ENCODE results near the gene MAGI3. TPM values are rescaled to one million over a fixed set of nuclear protein-coding genes. Genes with fewer than 3 reads are reported as not detected.

Gene MAGI3
- total RNA-seq, 1 donor from 2014 or later = 6.3 TPM

DNA sequence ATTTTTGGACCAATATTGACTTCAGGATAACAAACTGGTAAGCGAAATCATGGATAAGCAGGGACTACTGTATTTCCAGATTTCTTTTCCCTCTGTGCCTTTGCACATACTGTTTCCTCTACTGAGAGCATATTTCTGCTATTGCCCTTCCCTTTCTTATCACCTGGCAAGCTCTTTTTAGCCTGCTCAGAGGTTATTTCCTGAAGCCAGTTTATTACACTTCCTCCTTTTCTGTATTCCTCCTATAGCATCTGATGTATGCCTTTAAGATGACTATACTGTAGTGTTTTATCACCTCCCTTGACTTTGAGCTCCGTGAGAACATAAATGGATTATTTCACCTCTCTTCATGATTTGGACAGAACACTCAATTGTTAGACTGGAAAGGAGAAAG, 49.0 kb downstream of the MAGI3 start:
- Histone ChIP-seq H3K27me3 (ENCODE audit: control insufficient read depth, insufficient read depth, low read length) (no peaks in the 10 kb centered on the region), H3K4me3 (ENCODE audit: low read depth, low read length) (no peak overlapping the region), H3K36me3 (ENCODE audit: control insufficient read depth, insufficient read depth, low read length) (no peaks in the 10 kb centered on the region)
- no peak for FAIRE-seq
- TF ChIP-seq, protein P1, sequence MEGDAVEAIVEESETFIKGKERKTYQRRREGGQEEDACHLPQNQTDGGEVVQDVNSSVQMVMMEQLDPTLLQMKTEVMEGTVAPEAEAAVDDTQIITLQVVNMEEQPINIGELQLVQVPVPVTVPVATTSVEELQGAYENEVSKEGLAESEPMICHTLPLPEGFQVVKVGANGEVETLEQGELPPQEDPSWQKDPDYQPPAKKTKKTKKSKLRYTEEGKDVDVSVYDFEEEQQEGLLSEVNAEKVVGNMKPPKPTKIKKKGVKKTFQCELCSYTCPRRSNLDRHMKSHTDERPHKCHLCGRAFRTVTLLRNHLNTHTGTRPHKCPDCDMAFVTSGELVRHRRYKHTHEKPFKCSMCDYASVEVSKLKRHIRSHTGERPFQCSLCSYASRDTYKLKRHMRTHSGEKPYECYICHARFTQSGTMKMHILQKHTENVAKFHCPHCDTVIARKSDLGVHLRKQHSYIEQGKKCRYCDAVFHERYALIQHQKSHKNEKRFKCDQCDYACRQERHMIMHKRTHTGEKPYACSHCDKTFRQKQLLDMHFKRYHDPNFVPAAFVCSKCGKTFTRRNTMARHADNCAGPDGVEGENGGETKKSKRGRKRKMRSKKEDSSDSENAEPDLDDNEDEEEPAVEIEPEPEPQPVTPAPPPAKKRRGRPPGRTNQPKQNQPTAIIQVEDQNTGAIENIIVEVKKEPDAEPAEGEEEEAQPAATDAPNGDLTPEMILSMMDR (IDR thresholded peaks at IDR 0.05; ENCODE audit: insufficient read depth, low read length, severe bottlenecking) = no peak
- DNase-seq (ENCODE audit: low read depth) = no peak

- H3K4me3 ChIP-seq (ENCODE audit: low read depth, low read length) = no peak overlapping the region
- FAIRE-seq (no peak), DNase-seq (ENCODE audit: low read depth) (no peak)
- no peaks in the 10 kb centered on the region for H3K27me3 ChIP-seq (ENCODE audit: control insufficient read depth, insufficient read depth, low read length)
- no peaks in the 10 kb centered on the region for H3K36me3 ChIP-seq (ENCODE audit: control insufficient read depth, insufficient read depth, low read length)
- TF ChIP-seq, protein P1 (IDR thresholded peaks at IDR 0.05; ENCODE audit: insufficient read depth, low read length, severe bottlenecking) = no peak
These were observed 51.8 kb downstream of the MAGI3 start for GRCh38 chr1:113442131-113442530.

DNA sequence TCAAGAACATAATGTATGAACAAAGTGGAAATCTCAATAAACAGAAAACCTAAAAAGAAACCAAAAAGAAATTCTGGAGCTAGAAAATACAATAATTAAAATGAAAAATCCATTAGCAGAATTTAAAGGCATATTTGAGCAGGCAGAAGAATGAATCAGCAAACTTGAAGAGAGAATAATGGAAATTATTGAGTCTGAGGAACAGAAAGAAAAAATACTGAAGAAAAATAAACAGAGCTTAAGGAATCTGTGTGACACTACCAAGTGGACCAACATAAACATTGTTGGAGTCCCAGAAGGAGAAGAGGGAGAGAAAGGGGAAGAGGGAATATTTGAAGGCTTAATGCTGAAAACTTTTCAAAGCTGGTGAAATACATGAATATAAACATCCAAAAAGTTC, 54.5 kb downstream of the MAGI3 start:
- DNase-seq (ENCODE audit: low read depth) = no peak
- Histone ChIP-seq H3K36me3 (ENCODE audit: control insufficient read depth, insufficient read depth, low read length) (no peaks in the 10 kb centered on the region), H3K4me3 (ENCODE audit: low read depth, low read length) (no peak overlapping the region), H3K27me3 (ENCODE audit: control insufficient read depth, insufficient read depth, low read length) (no peaks in the 10 kb centered on the region)
- TF ChIP-seq, protein P1 (IDR thresholded peaks at IDR 0.05; ENCODE audit: insufficient read depth, low read length, severe bottlenecking) = no peak
- no peak for FAIRE-seq

DNA sequence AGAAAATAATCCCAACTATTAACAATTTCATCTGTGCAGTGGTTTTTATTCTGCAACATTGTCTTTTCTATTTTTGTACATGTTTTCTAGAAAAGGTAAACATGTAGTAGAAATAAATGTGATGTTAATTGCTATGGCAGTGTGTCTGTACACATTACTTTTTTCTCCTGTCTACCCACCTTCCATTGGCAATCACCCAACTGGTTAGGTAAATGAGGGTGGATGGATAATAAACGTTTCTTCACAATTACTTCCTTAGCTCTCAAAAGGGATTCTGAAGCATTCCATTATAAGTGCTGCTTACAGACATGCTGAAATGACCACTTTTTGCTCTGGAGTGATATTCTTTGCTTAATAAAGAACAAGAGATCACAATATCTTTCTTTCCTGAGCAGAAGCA, 61.4 kb downstream of the MAGI3 start:
- H3K4me3 ChIP-seq (ENCODE audit: low read depth, low read length) = no peak overlapping the region
- TF ChIP-seq, protein P1 (IDR thresholded peaks at IDR 0.05; ENCODE audit: insufficient read depth, low read length, severe bottlenecking) = no peak
- FAIRE-seq = no peak
- no peaks in the 10 kb centered on the region for H3K27me3 ChIP-seq (ENCODE audit: control insufficient read depth, insufficient read depth, low read length)
- H3K36me3 ChIP-seq (ENCODE audit: control insufficient read depth, insufficient read depth, low read length) = no peaks in the 10 kb centered on the region
- DNase-seq (ENCODE audit: low read depth) = no peak

DNA sequence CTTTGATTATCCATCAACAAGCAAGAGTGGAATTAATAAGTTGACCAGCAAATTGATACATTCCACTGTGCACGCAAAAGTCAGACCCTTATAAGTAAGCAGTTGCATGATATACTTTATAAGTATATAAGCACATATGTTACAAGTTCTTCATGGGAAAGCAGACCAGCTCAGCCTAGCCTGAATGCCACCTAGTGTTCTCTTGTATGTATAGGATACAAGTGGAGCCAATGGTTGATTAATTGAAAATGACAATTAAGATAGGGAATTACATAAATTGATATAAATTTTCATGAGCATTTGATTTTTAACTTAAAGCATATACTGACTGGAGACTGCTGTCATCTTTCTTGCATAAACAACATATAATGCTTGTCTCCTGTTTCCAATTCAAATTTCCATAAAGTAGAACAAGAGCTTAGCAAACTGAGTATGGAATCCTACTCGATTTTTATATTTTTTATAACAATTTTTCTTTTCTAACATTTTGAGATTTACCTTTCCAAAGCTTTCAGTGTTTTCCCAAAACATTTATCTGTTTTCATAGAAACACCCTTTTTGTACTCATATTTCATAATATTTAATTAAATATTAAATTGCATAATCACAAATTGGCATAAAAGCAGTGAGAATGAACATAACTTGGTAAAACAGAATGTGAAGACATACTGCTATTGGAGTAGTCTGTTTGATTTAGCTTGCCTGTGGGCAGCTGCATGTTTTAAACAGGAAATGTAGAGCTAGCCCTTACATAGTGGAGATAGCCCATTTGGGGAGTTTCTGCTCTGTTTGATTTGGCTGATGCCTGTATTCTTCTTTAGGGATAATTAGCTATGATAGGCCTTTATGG, 62.8 kb downstream of the MAGI3 start:
- DNase-seq (ENCODE audit: low read depth) (peak; percentile 60), FAIRE-seq (no peak)
- no peak overlapping the region for H3K4me3 ChIP-seq (ENCODE audit: low read depth, low read length)
- H3K36me3 ChIP-seq (ENCODE audit: control insufficient read depth, insufficient read depth, low read length) = no peaks in the 10 kb centered on the region
- TF ChIP-seq, protein P1 (IDR thresholded peaks at IDR 0.05; ENCODE audit: insufficient read depth, low read length, severe bottlenecking) = peak; percentile 46
- H3K27me3 ChIP-seq (ENCODE audit: control insufficient read depth, insufficient read depth, low read length) = no peaks in the 10 kb centered on the region

DNA sequence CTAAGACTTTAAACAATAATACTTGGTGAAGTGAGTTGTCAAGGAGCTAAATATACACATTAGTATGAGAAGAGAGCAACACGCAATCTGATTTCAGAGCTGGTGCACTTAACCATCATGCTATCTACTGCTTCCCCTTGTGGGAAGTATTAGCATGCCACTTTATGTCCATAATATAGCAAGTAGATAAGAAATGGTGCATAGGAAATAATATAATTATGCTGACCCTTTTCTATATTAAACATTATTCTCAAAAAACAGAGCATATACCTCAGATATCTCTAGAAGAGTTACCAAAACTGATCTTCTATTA, 63.4 kb downstream of the MAGI3 start:
- no peak for FAIRE-seq
- TF ChIP-seq, protein P1 (IDR thresholded peaks at IDR 0.05; ENCODE audit: insufficient read depth, low read length, severe bottlenecking) = no peak
- H3K27me3 ChIP-seq (ENCODE audit: control insufficient read depth, insufficient read depth, low read length) = no peaks in the 10 kb centered on the region

More for the DNA sequence above, 63.4 kb downstream of the MAGI3 start:
- no peaks in the 10 kb centered on the region for H3K36me3 ChIP-seq (ENCODE audit: control insufficient read depth, insufficient read depth, low read length)
- no peak overlapping the region for H3K4me3 ChIP-seq (ENCODE audit: low read depth, low read length)
- no peak for DNase-seq (ENCODE audit: low read depth)

Data from bronchial epithelial cell (primary cell).